ENCODE results near the gene TEN1.

- TF ChIP-seq CTCF (IDR thresholded peaks at IDR 0.05) (no peak), POLR2A (IDR thresholded peaks at IDR 0.05) (no peak)
Observed at GRCh38 chr17:76007131-76007849, 28.2 kb downstream of the TEN1 start.
